Measurements from ENCODE around the gene DPYD.

Gene DPYD

DNA sequence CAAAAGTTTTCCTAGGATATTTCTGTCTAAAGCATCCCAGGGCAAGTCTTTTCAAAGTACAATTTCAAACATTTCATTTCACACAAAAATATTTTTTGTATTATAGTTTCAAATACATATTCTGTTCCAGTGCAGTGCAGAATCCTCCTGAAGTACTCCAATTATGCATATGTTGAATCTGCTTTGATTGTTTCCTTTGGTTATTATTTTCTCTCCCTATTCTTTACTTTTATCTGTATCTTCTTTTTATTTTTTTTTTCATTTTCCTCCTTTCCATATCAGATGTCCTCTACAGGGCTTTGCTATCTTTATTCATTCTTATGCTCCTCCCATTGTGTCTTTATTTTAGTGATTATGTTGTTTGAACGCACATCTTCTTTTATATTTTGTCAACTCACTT, 274.8 kb downstream of the DPYD start:
- no peak overlapping the region for H3K4me3 ChIP-seq (ENCODE audit: low read length)
- TF ChIP-seq, protein P1, sequence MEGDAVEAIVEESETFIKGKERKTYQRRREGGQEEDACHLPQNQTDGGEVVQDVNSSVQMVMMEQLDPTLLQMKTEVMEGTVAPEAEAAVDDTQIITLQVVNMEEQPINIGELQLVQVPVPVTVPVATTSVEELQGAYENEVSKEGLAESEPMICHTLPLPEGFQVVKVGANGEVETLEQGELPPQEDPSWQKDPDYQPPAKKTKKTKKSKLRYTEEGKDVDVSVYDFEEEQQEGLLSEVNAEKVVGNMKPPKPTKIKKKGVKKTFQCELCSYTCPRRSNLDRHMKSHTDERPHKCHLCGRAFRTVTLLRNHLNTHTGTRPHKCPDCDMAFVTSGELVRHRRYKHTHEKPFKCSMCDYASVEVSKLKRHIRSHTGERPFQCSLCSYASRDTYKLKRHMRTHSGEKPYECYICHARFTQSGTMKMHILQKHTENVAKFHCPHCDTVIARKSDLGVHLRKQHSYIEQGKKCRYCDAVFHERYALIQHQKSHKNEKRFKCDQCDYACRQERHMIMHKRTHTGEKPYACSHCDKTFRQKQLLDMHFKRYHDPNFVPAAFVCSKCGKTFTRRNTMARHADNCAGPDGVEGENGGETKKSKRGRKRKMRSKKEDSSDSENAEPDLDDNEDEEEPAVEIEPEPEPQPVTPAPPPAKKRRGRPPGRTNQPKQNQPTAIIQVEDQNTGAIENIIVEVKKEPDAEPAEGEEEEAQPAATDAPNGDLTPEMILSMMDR (conservative IDR thresholded peaks at IDR 0.05; ENCODE audit: low read depth, low read length): no peak
- DNase-seq (ENCODE audit: low read depth): no peak

DNA sequence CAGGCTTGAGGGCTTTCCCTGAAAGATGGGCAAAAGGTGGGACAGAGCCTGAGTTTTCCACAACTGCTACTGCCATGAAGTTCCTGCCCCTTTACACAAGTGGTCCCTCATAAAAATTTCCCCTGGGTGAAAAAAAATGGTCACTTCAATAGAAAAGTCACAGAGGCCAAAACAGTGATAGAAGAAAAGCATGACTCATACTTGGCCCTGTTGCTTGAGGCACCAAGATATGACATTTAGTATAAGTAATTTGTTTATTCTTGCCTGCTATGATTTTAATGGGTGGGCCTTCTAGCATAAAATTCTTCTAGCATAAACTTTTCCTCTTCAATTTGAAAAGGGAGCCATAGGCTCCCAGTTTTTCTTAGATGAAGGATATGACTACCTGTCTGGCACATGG, 280.2 kb downstream of the DPYD start:
- no peak for DNase-seq (ENCODE audit: low read depth)
- no peak overlapping the region for H3K4me3 ChIP-seq (ENCODE audit: low read length)
- TF ChIP-seq, protein P1 (conservative IDR thresholded peaks at IDR 0.05; ENCODE audit: low read depth, low read length): no peak

DNA sequence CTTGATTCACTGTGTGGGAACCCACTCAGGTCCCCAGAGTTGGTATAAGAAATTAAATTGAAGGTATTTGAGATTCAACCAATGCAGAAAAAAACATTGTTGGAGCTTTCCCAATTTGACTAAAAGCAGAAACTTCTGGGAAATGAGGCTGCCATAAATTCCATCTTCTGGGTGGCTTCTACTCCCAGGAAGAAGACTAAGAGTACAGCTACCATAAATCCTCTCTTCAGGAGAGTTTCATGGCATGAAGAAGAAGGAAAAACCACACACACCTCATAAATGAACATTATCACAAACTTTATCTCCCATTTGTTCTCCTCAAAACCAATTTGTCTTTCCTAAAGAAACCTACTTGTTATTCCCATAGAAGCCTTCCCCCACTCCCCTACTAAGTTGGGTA, 283.9 kb downstream of the DPYD start:
- H3K4me3 ChIP-seq (ENCODE audit: low read length): no peak overlapping the region
- DNase-seq (ENCODE audit: low read depth): no peak
- TF ChIP-seq, protein P1 (conservative IDR thresholded peaks at IDR 0.05; ENCODE audit: low read depth, low read length): no peak

DNA sequence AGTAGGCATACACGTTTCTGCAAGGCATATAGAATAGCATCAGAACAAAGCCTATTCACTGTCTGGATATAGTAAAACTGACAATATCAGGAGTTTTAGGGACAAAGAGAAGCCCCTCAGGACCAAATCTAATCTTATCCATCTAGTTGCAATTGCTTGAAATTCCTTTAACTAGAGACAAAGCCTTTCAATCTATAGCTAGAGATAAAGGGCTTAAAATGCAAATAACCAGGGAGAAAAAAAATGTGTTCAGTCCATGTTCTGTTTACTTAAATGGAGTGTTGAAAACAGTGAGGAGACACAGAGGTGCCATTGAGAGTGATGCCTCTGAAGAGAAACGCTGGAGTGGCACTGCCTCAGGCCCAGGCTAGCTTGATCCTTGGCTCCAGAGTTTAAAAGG, 286.1 kb downstream of the DPYD start:
- DNase-seq (ENCODE audit: low read depth): no peak
- H3K4me3 ChIP-seq (ENCODE audit: low read length): no peak overlapping the region
- TF ChIP-seq, protein P1 (conservative IDR thresholded peaks at IDR 0.05; ENCODE audit: low read depth, low read length): no peak

DNA sequence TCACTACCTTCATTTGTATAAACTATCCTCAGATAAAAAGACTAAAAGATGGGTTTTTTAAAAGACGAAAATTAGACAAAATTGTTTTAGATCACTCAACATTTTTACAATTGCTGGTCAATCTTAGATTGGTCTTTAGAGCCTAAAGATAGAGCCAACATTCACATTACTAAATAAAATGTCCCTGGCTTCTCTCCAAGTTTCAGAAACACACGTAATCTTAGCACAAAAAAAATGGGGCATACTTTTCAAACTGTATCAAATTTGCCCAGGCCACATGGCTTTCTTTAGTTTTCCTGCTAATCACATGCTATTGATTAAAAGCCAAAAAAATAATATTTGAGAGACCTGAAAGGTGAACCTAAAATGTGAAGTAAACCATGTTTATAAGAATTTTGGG, 288.1 kb downstream of the DPYD start:
- no peak for DNase-seq (ENCODE audit: low read depth)
- TF ChIP-seq, protein P1 (conservative IDR thresholded peaks at IDR 0.05; ENCODE audit: low read depth, low read length): no peak
- no peak overlapping the region for H3K4me3 ChIP-seq (ENCODE audit: low read length)

DNA sequence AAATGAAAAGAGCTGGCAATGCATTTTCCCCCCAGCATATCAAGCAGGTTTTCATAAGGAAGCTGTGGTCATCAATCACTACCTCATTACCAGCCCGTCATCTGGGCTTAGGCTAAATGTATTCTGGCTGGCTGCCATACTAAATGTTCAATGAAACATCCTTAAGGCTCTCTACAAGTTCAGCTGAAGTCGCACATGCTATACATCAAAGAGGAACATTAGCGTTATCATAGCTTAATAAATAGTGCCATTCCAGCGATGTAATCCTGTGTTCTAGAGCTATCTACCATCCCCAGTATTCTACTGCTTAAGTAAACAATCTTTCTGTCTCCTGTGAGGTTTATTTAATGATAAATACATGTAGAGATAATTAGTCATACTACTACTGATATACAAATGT, 288.8 kb downstream of the DPYD start:
- TF ChIP-seq, protein P1 (conservative IDR thresholded peaks at IDR 0.05; ENCODE audit: low read depth, low read length): no peak
- H3K4me3 ChIP-seq (ENCODE audit: low read length): no peak overlapping the region
- DNase-seq (ENCODE audit: low read depth): peak; percentile 58

DNA sequence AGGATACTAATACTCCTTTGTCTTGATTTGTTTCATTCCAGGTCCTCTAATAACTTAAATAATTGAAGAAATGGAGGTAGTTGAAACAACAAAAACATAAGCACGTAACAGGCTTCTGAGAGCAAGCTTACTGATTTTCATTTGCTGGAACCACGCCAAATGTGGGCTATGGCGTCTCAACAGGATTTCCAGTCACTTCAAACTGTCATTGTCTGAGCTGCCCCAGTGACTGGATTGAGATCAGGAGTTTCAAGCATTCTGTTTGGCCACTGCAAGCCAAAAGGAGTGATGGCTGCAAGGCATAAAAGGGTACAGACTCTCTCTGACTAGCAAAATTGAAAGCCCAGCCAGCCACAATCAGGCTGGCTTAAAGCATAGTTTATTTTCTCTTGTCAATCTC, 289.9 kb downstream of the DPYD start:
- H3K4me3 ChIP-seq (ENCODE audit: low read length): no peak overlapping the region
- TF ChIP-seq, protein P1 (conservative IDR thresholded peaks at IDR 0.05; ENCODE audit: low read depth, low read length): no peak
- DNase-seq (ENCODE audit: low read depth): peak; percentile 34

All from retinal pigment epithelial cell (primary cell).